ENCODE measurements around the gene YARS2. TPM values are rescaled to one million over a fixed set of nuclear protein-coding genes. Genes with fewer than 3 reads are reported as not detected.

YARS2 gene
- total and polyA plus RNA-seq, 9 of the 15 experiments (the other 6 are each of a cell fraction or from before 2014, with no cell fraction given): 15.2 to 40.9 (median 28.7) TPM

DNA sequence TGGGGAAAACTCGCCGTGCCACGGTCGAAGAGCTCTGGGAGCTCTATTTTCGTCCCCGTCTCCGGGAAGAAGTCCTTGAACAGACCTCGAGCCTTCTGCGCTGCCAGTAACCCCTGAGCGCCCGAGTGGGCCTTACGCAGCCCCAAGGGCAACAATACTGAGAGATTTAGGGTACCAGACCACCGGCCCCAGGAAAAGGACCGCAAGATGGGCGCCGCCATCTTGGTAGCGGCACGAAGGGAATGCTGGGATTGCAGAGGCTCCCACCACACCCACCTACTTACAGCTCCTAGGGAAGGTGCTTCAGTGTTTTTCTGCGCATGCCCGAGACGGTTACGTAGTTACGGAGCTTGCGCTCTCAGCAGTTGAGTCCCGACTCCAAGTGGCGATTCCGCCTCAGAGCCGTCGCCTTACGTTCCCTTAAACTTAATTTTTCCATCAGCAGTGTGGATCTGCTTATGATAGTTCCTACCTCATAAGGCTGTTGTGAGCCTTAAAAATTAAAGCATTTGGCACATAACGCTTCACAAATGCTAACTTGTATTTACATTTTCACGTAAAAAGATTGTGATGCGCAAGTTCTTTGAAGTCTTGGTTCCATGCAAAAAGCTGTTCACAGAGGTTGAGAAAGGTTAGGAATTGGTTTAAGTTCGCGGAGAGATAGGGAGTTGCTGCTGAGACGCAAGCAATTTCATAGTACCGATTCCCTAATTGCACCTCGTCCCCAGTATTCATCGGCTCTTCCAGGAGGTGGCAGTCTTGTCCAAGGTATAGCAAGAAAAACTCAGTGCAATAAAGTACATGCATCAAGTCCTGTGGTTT lies at the start of gene YARS2 (continued):
- TF ChIP-seq ZNF41 (CRISPR knock-in tag; conservative IDR thresholded peaks at IDR 0.05) (no peak), SMARCA4 (IDR thresholded peaks at IDR 0.05) (no peak), ZNF764 (CRISPR knock-in tag; IDR thresholded peaks at IDR 0.05; ENCODE audit: low read depth) (peak; percentile 83), MECOM (CRISPR knock-in tag; IDR thresholded peaks at IDR 0.05) (no peak), TARDBP (IDR thresholded peaks at IDR 0.05) (no peak), HNRNPK (IDR thresholded peaks at IDR 0.05; ENCODE audit: low read depth, low read length, poor library complexity, severe bottlenecking) (no peak), MEF2A (IDR thresholded peaks at IDR 0.05; ENCODE audit: control insufficient read depth, low read depth, low read length) (no peak), ZKSCAN8 (CRISPR knock-in tag; IDR thresholded peaks at IDR 0.05) (no peak), HNRNPLL (IDR thresholded peaks at IDR 0.05; ENCODE audit: low read depth, low read length, poor library complexity, severe bottlenecking) (peak; percentile 98), KAT2B (IDR thresholded peaks at IDR 0.05; ENCODE audit: low read depth, low read length) (no peak), KDM1A (IDR thresholded peaks at IDR 0.05) (no peak), U2AF1 (optimal IDR thresholded peaks at IDR 0.05; ENCODE audit: low read depth, low read length) (no peak), RB1 (IDR thresholded peaks at IDR 0.05; ENCODE audit: low read depth) (peak; percentile 57; the same call in 1 of the 2 replicates), CXXC5 (CRISPR knock-in tag; IDR thresholded peaks at IDR 0.05) (peak; percentile 66; the same call in 1 of the 2 replicates)
- TF ChIP-seq, protein P1, sequence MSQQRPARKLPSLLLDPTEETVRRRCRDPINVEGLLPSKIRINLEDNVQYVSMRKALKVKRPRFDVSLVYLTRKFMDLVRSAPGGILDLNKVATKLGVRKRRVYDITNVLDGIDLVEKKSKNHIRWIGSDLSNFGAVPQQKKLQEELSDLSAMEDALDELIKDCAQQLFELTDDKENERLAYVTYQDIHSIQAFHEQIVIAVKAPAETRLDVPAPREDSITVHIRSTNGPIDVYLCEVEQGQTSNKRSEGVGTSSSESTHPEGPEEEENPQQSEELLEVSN (IDR thresholded peaks at IDR 0.05; ENCODE audit: borderline replicate concordance in 1 of 2, extremely low read depth in 1 of 2, insufficient read depth in 1 of 2, insufficient read length in 1 of 2, low read depth in 1 of 2, low read length in 1 of 2, poor library complexity in 1 of 2, severe bottlenecking in 1 of 2): no peak
- TF ChIP-seq, protein P2, sequence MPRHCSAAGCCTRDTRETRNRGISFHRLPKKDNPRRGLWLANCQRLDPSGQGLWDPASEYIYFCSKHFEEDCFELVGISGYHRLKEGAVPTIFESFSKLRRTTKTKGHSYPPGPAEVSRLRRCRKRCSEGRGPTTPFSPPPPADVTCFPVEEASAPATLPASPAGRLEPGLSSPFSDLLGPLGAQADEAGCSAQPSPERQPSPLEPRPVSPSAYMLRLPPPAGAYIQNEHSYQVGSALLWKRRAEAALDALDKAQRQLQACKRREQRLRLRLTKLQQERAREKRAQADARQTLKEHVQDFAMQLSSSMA (CRISPR knock-in tag; IDR thresholded peaks at IDR 0.05): no peak; the same call in 1 of the 2 replicates
- TF ChIP-seq, protein P3, sequence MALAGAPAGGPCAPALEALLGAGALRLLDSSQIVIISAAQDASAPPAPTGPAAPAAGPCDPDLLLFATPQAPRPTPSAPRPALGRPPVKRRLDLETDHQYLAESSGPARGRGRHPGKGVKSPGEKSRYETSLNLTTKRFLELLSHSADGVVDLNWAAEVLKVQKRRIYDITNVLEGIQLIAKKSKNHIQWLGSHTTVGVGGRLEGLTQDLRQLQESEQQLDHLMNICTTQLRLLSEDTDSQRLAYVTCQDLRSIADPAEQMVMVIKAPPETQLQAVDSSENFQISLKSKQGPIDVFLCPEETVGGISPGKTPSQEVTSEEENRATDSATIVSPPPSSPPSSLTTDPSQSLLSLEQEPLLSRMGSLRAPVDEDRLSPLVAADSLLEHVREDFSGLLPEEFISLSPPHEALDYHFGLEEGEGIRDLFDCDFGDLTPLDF (CRISPR knock-in tag; IDR thresholded peaks at IDR 0.05): peak; percentile 21; the same call in 1 of the 2 replicates
- TF ChIP-seq, protein P4, sequence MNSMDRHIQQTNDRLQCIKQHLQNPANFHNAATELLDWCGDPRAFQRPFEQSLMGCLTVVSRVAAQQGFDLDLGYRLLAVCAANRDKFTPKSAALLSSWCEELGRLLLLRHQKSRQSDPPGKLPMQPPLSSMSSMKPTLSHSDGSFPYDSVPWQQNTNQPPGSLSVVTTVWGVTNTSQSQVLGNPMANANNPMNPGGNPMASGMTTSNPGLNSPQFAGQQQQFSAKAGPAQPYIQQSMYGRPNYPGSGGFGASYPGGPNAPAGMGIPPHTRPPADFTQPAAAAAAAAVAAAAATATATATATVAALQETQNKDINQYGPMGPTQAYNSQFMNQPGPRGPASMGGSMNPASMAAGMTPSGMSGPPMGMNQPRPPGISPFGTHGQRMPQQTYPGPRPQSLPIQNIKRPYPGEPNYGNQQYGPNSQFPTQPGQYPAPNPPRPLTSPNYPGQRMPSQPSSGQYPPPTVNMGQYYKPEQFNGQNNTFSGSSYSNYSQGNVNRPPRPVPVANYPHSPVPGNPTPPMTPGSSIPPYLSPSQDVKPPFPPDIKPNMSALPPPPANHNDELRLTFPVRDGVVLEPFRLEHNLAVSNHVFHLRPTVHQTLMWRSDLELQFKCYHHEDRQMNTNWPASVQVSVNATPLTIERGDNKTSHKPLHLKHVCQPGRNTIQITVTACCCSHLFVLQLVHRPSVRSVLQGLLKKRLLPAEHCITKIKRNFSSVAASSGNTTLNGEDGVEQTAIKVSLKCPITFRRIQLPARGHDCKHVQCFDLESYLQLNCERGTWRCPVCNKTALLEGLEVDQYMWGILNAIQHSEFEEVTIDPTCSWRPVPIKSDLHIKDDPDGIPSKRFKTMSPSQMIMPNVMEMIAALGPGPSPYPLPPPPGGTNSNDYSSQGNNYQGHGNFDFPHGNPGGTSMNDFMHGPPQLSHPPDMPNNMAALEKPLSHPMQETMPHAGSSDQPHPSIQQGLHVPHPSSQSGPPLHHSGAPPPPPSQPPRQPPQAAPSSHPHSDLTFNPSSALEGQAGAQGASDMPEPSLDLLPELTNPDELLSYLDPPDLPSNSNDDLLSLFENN (IDR thresholded peaks at IDR 0.05; ENCODE audit: low read depth in 2 of 2, low read length in 2 of 2): no peak
- TF ChIP-seq, protein P5, sequence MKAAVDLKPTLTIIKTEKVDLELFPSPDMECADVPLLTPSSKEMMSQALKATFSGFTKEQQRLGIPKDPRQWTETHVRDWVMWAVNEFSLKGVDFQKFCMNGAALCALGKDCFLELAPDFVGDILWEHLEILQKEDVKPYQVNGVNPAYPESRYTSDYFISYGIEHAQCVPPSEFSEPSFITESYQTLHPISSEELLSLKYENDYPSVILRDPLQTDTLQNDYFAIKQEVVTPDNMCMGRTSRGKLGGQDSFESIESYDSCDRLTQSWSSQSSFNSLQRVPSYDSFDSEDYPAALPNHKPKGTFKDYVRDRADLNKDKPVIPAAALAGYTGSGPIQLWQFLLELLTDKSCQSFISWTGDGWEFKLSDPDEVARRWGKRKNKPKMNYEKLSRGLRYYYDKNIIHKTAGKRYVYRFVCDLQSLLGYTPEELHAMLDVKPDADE (conservative IDR thresholded peaks at IDR 0.05; ENCODE audit: control insufficient read depth, low read depth, low read length): 0 out of 2 replicates have a peak, but pooled peaks have one; percentile 51

Data from K562 (cell line).